Neural progenitor cell (in vitro differentiated cells): ENCODE measurements around the gene SLC25A31. TPM values are rescaled to one million over a fixed set of nuclear protein-coding genes. Genes with fewer than 3 reads are reported as not detected.

Experiments
- DNase-seq: peaks from one replicate; pipeline ENCODE4 v3.0.0-alpha.2; 2016; ENCODE audit warnings: low spot score
- H2AFZ ChIP-seq: fragments of 200-600 bp; sonication (generic); replicated peaks from 2 replicates; pipeline ENCODE4 v1.6.1; 2016; ENCODE audit warnings: antibody characterized with exemption
- H3F3A ChIP-seq: fragments of 200-600 bp; sonication (generic); 2 replicates; pipeline ENCODE4 v1.6.1; 2016; ENCODE audit warnings: antibody characterized with exemption, low read depth
- H3K27ac ChIP-seq: fragments of 200-600 bp; sonication (generic); 2 replicates; pipeline ENCODE4 v1.5.1; 2016; ENCODE audit warnings: mild to moderate bottlenecking
- H3K27me3 ChIP-seq: fragments of 200-600 bp; sonication (generic); 2 replicates; pipeline ENCODE4 v1.6.1; 2016; ENCODE audit warnings: mild to moderate bottlenecking, moderate library complexity
- H3K36me3 ChIP-seq: fragments of 200-600 bp; sonication (generic); 2 replicates; pipeline ENCODE4 v1.5.1; 2016
- H3K4me1 ChIP-seq: fragments of 200-600 bp; sonication (generic); 2 replicates; pipeline ENCODE4 v1.6.1; 2016; ENCODE audit warnings: mixed run types
- H3K4me2 ChIP-seq: fragments of 200-600 bp; sonication (generic); 2 replicates; pipeline ENCODE4 v1.6.1; 2016
- H3K4me3 ChIP-seq: fragments of 200-600 bp; sonication (generic); 2 replicates; pipeline ENCODE4 v1.5.1; 2016
- H3K79me2 ChIP-seq: fragments of 200-600 bp; sonication (generic); 2 replicates; pipeline ENCODE4 v1.6.1; 2016; ENCODE audit warnings: low read depth
- H3K9ac ChIP-seq: fragments of 200-600 bp; sonication (generic); 2 replicates; pipeline ENCODE4 v1.6.1; 2016
- H3K9me3 ChIP-seq: fragments of 200-600 bp; sonication (generic); 2 replicates; pipeline ENCODE4 v1.5.1; 2016; ENCODE audit warnings: low read depth
- H4K20me1 ChIP-seq: fragments of 200-600 bp; sonication (generic); 2 replicates; pipeline ENCODE4 v1.6.1; 2016; ENCODE audit warnings: low read depth
- H3K27ac Mint-ChIP-seq: 3 replicates; pipeline ENCODE4 v1.8.0; 2021; ENCODE audit warnings: mixed read lengths
- H3K27me3 Mint-ChIP-seq: 2 replicates; pipeline ENCODE4 v1.8.0; 2022; ENCODE audit warnings: low read depth, mild to moderate bottlenecking, inconsistent platforms, moderate library complexity, mixed read lengths; ENCODE audit not compliant: insufficient read depth
- H3K36me3 Mint-ChIP-seq: 3 replicates; pipeline ENCODE4 v1.8.0; 2021; ENCODE audit warnings: mixed read lengths
- H3K4me1 Mint-ChIP-seq: 3 replicates; pipeline ENCODE4 v1.8.0; 2021; ENCODE audit warnings: mixed read lengths
- H3K4me3 Mint-ChIP-seq: 3 replicates; pipeline ENCODE4 v1.8.0; 2021; ENCODE audit warnings: mild to moderate bottlenecking, moderate library complexity, mixed read lengths
- H3K9me3 Mint-ChIP-seq: 3 replicates; pipeline ENCODE4 v1.8.0; 2020; ENCODE audit warnings: mixed read lengths
- CTCF ChIP-seq: fragments of 200-600 bp; sonication (generic); IDR thresholded peaks from 2 replicates; pipeline ENCODE4 v1.5.1; 2017; ENCODE audit warnings: antibody characterized with exemption, mild to moderate bottlenecking
- EZH2 ChIP-seq: fragments of 200-600 bp; sonication (generic); IDR thresholded peaks from 2 replicates; pipeline ENCODE4 v1.6.1; 2017; ENCODE audit warnings: antibody characterized with exemption, mild to moderate bottlenecking, moderate library complexity
- EZH2phosphoT487 ChIP-seq: fragments of 200-600 bp; sonication (generic); IDR thresholded peaks from 2 replicates; pipeline ENCODE4 v1.6.1; 2017; ENCODE audit warnings: antibody characterized with exemption
- total RNA-seq: library from RNA; depleted of rRNA; stranded (reverse); fragments of >200 nt; gene quantifications from 2 replicates; pipeline ENCODE4 v1.2.3, GENCODE V29; 2015; ENCODE audit warnings: low replicate concordance

Gene SLC25A31
- total RNA-seq, 1 donor from 2014 or later, result 0.21 TPM

DNA sequence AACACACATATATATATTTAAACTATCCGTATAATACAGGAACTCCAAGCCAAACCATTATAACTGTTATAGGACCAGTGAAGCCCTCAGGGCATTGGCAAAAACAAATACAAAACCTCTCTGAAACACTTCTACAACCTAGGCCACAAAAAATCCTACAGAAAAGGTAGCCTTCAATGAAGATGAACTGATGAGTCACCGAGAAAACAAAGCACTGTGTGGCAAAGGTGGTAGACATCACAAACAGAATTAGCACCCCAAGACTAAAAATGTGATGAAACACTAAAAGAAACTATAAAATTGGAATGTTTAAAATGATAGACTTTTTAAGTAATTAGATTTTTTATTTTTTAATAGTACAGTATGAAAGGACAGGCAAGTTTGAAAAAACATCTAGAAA is 46.4 kb downstream of the SLC25A31 start:
- TF ChIP-seq EZH2phosphoT487 (no peak), CTCF (no peak), EZH2 (no peak)
- H3K9me3 Mint-ChIP-seq, result no peaks in the 10 kb centered on the region
- H3K27ac Mint-ChIP-seq, result no peak overlapping the region
- H3K79me2 ChIP-seq, result no peaks in the 10 kb centered on the region
- peaks cover 18% of the 10 kb centered on the region for H3K27me3 ChIP-seq
- H3K9ac ChIP-seq, result no peak overlapping the region
- H3K36me3 ChIP-seq, result no peaks in the 10 kb centered on the region
- peaks cover 17% of the 10 kb centered on the region for H3K4me1 Mint-ChIP-seq
- H3K4me2 ChIP-seq, result no peak overlapping the region
- no peak overlapping the region for H3K4me3 ChIP-seq
- H3K27me3 Mint-ChIP-seq, result peaks cover 5% of the 10 kb centered on the region
- no peaks in the 10 kb centered on the region for H3K9me3 ChIP-seq
- H3K36me3 Mint-ChIP-seq, result no peaks in the 10 kb centered on the region
- H3F3A ChIP-seq, result peaks cover 11% of the 10 kb centered on the region
- no peak overlapping the region for H3K4me3 Mint-ChIP-seq
- peaks cover 13% of the 10 kb centered on the region for H3K4me1 ChIP-seq
- no peak overlapping the region for H3K27ac ChIP-seq
- H2AFZ ChIP-seq, result no peak overlapping the region
- no peaks in the 10 kb centered on the region for H4K20me1 ChIP-seq
- DNase-seq, result no peak

GRCh38 chr4:127777487-127777886 is 47.3 kb downstream of the SLC25A31 start:
- Histone ChIP-seq H3K4me1 (peaks cover 13% of the 10 kb centered on the region), H3K9ac (no peak overlapping the region), H3K4me3 (no peak overlapping the region), H3F3A (peaks cover 11% of the 10 kb centered on the region), H2AFZ (no peak overlapping the region), H3K27ac (no peak overlapping the region), H3K79me2 (no peaks in the 10 kb centered on the region), H3K4me2 (no peak overlapping the region), H4K20me1 (no peaks in the 10 kb centered on the region), H3K36me3 (no peaks in the 10 kb centered on the region), H3K27me3 (peaks cover 27% of the 10 kb centered on the region), H3K9me3 (no peaks in the 10 kb centered on the region)
- no peak for DNase-seq
- H3K36me3 Mint-ChIP-seq, result no peaks in the 10 kb centered on the region
- peaks cover 17% of the 10 kb centered on the region for H3K4me1 Mint-ChIP-seq
- H3K27me3 Mint-ChIP-seq, result peaks cover 6% of the 10 kb centered on the region
- no peaks in the 10 kb centered on the region for H3K9me3 Mint-ChIP-seq
- H3K4me3 Mint-ChIP-seq, result no peak overlapping the region
- no peak overlapping the region for H3K27ac Mint-ChIP-seq
- no peak for TF ChIP-seq CTCF
- TF ChIP-seq EZH2phosphoT487, result no peak
- TF ChIP-seq EZH2, result no peak

- Mint-ChIP-seq H3K9me3 (no peaks in the 10 kb centered on the region), H3K27me3 (peaks cover 12% of the 10 kb centered on the region), H3K36me3 (no peaks in the 10 kb centered on the region), H3K27ac (no peak overlapping the region), H3K4me3 (no peak overlapping the region), H3K4me1 (peaks cover 18% of the 10 kb centered on the region)
- Histone ChIP-seq H3K27ac (no peak overlapping the region), H3K27me3 (peaks cover 33% of the 10 kb centered on the region), H2AFZ (peak overlapping the region; percentile 69), H3F3A (peaks cover 11% of the 10 kb centered on the region), H3K4me2 (no peak overlapping the region), H3K4me3 (no peak overlapping the region), H3K79me2 (no peaks in the 10 kb centered on the region), H4K20me1 (no peaks in the 10 kb centered on the region), H3K9me3 (no peaks in the 10 kb centered on the region), H3K4me1 (peaks cover 13% of the 10 kb centered on the region), H3K36me3 (no peaks in the 10 kb centered on the region), H3K9ac (no peak overlapping the region)
- TF ChIP-seq EZH2 (no peak), EZH2phosphoT487 (no peak), CTCF (no peak)
- peak; percentile 63 for DNase-seq
Measured at GRCh38 chr4:127778102-127778501, 47.9 kb downstream of the SLC25A31 start.
